Measurements from ENCODE around the gene CMTM2.
"Not testable (repeated sequence)": the region's sequence is repeated elsewhere in the genome, so short reads cannot be mapped to it uniquely, and the experiment has no call there.

The CMTM2 gene

GRCh38 chr16:66605979-66606751 is 26.9 kb downstream of the CMTM2 start:
- peak; percentile 71 for DNase-seq (ENCODE audit: low spot score)

DNA sequence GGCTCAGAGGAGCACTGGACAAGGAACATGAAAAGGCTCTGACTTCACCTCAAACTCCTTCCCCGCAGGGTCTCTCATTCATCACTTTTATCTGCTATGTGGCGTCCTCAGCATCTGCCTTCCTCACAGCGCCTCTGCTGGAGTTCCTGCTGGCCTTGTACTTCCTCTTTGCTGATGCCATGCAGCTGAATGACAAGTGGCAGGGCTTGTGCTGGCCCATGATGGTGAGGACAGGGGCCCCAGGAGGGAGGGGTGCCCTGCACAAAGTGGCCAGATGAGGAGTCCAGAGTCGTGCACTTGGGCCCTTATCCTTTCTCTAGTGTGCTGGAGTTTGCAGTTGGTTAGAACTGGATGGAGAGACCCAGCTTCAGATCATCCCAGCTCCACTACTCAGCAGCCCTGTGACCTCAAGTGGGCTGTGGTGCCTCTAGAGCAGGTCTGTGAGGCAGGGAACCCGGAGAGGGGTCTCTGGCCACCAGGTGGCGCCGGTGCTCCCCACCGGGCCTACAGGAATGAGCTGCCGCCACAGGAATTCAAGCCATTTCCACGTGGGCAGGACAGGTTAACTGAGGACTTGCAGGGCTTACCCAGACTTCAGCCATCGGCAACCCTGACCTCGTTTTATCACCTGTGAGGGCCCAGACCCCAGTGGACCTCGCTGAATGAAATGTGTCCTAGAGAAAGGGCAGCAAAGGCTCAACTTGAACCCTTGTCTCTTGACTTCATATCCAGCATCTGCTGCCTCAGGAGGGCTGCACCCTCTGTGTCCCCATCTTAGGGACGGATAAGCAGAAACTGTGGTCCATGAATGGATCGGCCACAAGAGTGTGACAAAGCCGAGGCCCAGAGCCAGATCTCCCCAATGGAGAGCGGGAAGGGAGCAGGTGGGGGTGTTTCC is 29.2 kb downstream of the CMTM2 start:
- peak; percentile 89 for DNase-seq (ENCODE audit: low spot score)

DNA sequence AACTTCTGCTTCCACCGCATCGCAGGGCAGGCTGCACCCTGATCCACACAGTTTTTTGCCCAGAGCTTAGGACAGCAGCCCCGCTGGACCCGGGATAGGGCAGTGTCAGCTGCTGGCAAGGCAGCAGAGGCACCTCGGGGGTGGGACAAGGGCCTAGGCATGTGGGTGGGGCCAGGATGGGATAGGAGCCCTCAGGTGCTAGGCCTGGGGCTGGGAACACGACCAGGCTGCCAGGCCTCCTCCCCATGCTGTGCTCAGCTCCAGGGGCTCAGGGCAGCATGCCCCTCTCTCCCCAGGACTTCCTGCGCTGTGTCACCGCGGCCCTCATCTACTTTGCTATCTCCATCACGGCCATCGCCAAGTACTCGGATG is 29.9 kb downstream of the CMTM2 start:
- DNase-seq (ENCODE audit: low spot score) = no peak

DNA sequence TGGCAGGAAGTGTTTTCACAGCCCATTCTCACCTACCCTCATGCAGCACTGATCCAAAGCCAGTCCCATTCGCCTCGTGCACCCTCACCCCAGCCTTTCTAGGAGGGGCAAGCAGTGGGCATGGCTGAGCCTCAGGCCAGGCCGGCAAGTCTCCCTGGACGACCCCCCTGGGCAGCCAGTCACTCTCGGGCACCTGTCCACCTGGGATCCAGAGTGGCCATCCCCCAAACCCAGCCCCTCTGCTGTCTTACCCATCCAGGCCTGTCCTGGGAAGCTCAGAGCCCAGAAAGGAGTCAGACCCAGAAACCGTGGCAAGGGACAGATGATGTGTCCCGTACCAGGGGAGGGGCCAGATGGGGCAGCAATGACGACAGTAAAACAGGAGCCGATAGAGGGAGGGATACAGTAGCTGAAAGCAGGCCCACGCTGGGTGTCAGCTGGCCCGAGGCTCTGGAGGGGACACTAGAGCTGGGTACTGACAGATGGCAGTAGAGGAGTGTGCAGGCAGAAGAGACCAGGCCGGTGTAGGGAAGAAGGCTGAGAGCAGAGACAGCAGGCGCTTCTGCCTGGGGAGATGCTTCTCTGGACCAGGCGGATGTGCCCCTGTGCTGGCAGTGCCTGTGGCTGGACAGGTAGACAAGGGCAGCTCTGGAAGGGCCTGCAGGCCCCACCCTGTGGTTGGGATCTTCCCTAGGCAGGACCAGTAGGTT is 31.0 kb downstream of the CMTM2 start:
- no peak for DNase-seq (ENCODE audit: low spot score)

GRCh38 chr16:66611911-66612310 is 32.6 kb downstream of the CMTM2 start:
- DNase-seq (ENCODE audit: low spot score) = not testable (repeated sequence)

DNA sequence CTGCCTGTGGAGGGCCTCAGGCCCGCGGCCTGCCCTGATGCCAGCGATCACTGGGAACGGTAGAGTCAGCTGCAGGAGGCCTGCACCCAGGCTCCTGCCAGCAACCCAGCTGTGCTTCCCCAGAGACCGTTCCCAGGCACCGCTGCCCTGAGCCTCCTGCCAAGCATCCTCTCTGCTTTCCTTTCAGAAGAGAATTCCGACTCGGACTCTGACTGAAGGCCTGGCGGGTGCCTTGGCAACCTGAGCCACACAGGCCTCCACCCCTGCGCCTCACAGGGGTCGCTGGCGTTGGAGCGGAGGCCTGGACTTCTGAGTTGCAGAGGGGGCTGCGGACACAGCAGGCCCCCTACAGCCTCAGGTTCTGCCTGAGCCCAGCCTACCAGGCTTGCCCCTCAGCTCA is 33.2 kb downstream of the CMTM2 start:
- no peak for DNase-seq (ENCODE audit: low spot score)

- no peak for DNase-seq (ENCODE audit: low spot score)
These were observed 35.0 kb downstream of the CMTM2 start for GRCh38 chr16:66614161-66614802.

- no peak for DNase-seq (ENCODE audit: low spot score)
These were observed 36.9 kb downstream of the CMTM2 start for GRCh38 chr16:66616169-66616568.

GRCh38 chr16:66616592-66616991 is 37.3 kb downstream of the CMTM2 start:
- DNase-seq (ENCODE audit: low spot score) = no peak

DNA sequence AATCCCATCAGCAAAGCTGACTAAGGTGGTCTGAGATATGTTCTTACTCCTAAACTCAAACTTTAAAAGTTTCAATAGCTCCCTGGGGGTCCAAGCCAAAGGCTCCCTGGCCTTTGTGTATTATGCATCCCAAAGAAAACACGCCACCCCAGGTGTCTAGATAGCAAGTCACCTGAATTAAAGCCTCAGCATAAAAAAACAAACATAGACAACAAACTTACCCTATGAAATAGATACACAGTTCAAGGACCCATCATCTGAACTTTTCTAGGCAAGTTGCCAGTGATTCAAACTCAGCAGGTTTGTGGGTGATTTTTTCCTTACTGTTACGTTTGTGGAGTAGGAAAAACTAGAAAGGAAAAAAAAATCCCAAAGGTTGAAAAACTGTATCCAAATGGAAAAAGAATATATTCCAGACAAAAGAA is 37.8 kb downstream of the CMTM2 start:
- no peak for DNase-seq (ENCODE audit: low spot score)

- DNase-seq (ENCODE audit: low spot score) = no peak
These were observed 38.5 kb downstream of the CMTM2 start for GRCh38 chr16:66617728-66618127.

- no peak for DNase-seq (ENCODE audit: low spot score)
These were observed 39.5 kb downstream of the CMTM2 start for GRCh38 chr16:66618588-66619375.

DNA sequence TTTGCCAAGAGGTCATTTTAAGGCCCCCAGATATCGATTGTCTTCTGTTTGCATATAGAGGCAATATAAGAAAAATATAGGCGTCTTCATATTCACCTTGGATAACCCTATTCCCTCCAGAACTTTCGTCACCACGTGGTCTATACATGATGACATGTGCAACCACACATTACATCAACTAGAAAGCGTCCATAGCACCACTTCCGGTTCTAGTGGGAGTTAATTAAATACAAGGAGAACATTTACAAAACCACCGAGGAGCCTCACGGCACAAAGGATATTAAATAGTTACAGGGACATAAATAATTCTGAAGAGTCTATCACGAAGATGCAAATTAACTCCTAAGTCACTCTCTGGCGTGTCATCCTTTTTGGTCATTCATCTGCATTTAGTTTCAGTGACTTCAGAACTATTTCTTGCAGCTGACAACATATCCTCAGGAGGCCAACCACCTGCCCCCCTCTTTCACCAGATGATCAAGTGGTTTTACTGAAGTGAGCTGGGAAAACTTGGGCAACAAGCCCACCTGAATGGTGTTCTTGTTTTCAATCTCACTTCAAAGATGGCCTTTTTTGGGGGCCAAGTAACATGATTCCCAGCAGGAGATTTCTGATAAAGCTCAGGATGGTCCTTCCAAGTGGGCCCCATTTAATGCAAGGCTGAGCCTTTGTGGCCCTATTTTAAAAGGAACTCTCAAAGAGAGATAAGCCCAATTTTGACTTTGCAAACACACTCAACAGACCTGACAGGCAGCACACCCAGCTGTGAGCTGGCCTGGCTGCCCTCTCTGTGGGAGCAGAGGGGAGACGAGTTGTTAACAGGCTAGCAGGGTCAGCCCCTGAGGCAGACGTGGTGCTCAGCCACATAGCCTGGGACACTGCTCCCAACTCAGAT is 40.5 kb downstream of the CMTM2 start:
- DNase-seq (ENCODE audit: low spot score) = no peak

DNA sequence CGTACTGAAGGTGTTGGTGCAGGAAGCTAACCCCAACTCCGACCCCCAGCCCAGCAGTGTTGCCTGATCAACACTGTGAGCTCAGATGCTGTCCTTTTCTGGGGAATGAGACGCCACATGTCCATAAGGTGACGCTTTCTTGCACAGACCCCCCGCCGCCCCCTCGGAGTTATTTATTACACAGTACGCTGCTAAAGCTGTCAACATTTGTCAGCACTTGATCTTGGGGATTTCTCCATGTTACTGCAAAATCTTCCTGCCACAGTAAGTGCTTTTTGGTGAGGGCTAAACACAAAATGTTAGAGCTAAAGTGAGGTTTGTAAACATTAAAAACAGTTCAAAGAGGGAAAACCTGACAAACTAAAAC is 41.1 kb downstream of the CMTM2 start:
- DNase-seq (ENCODE audit: low spot score) = no peak

DNA sequence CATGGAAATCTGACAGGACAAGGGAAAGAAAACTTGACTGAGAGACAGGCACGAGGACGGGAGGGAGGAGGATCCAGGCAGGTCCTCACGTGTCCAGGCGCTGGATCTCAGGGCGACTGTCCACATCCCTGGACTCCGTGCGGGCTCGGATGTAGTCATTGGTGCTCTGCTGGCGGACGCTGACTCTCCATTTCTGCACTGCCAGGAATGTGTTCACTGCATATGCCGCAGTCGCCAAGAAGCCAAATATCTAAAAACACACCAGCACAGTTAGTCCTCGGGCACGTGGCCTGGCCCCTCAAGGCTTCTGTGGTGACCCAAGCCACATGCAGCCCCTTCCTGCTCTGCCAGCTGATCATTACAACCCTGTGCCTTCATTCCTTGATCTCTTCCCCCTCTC is 42.7 kb downstream of the CMTM2 start:
- no peak for DNase-seq (ENCODE audit: low spot score)

- no peak for DNase-seq (ENCODE audit: low spot score)
These were observed 43.6 kb downstream of the CMTM2 start for GRCh38 chr16:66622863-66623262.

- no peak for DNase-seq (ENCODE audit: low spot score)
These were observed 44.5 kb downstream of the CMTM2 start for GRCh38 chr16:66623755-66624154.

GRCh38 chr16:66627611-66628378 is 48.5 kb downstream of the CMTM2 start:
- DNase-seq (ENCODE audit: low spot score) = not testable (repeated sequence)

GRCh38 chr16:66629856-66630255 is 50.6 kb downstream of the CMTM2 start:
- no peak for DNase-seq (ENCODE audit: low spot score)

All from germinal center (tissue), 1 donor.